HCT116 (cell line): Measurements from ENCODE around the gene IL1RAPL1. TPM values are rescaled to one million over a fixed set of nuclear protein-coding genes. Genes with fewer than 3 reads are reported as not detected.

Experiments used
- ATAC-seq: fragments of 200-7000 bp; cut with Tn5 transposase; 2 replicates; pipeline ENCODE4 v1.9.1; 2020; ENCODE audit warnings: mild to moderate bottlenecking, moderate library complexity
- BruUV-seq: library from RNA; stranded (reverse); fragments of 400-500 nt; replicated peaks from 2 replicates; lab custom pipeline; 2021; lab: Mats Ljungman, UMichigan
- CTCF ChIA-PET: fragments of 300-600 bp; sonication (Branson Sonifier 250); formaldehyde crosslinking; loops from one replicate; lab custom pipeline; 2021; ENCODE audit warnings: antibody characterized with exemption; lab: Charles Lee
- POLR2A ChIA-PET: fragments of 300-600, 350-600 bp; sonication (Branson Sonifier 250); formaldehyde crosslinking; loops from one replicate; lab custom pipeline; 2021; ENCODE audit warnings: antibody characterized with exemption; lab: Charles Lee
- RAD21 ChIA-PET, 2 experiments: fragments of 300-600 bp; sonication (Branson Sonifier 250); formaldehyde crosslinking; loops; one replicate each; lab custom pipeline; 2023; ENCODE audit warnings: low total read pairs in 2 of 2; ENCODE audit not compliant: uncharacterized antibody in 2 of 2, unreplicated experiment in 2 of 2, low non-redundant PET in 1 of 2; lab: Charles Lee
- DNase-seq: peaks from one replicate; pipeline ENCODE4 v3.0.0-alpha.2; 2010; ENCODE audit warnings: low read depth, low spot score
- H2AFZ ChIP-seq: fragments of 200-600 bp; shearing (Covaris generic), sonication (generic); 2 replicates; pipeline ENCODE4 v1.6.1; 2017; ENCODE audit warnings: low read depth, mixed run types, mixed read lengths, antibody characterized with exemption, low read length; ENCODE audit not compliant: poor library complexity, severe bottlenecking
- H3K27ac ChIP-seq: 2 replicates; pipeline ENCODE4 v1.5.1; 2012; ENCODE audit warnings: low read depth, low read length
- H3K27me3 ChIP-seq: fragments of 200-600 bp; sonication (generic); 2 replicates; pipeline ENCODE4 v1.6.1; 2016; ENCODE audit warnings: mixed run types, low read length, mixed read lengths; ENCODE audit not compliant: insufficient read depth
- H3K36me3 ChIP-seq, 2 experiments: fragments of 200-500 bp in 1 of 2; fragments of 200-600 bp in 1 of 2; sonication (Bioruptor generic) in 1 of 2; sonication (generic) in 1 of 2; 2 replicates each; pipeline versions ENCODE4 v1.5.1 to v1.6.1; 2014 to 2016; ENCODE audit warnings: low read length in 2 of 2, inconsistent platforms in 1 of 2, mixed read lengths in 1 of 2, mixed run types in 1 of 2; ENCODE audit not compliant: insufficient read depth in 2 of 2, control insufficient read depth in 1 of 2
- H3K4me1 ChIP-seq, 2 experiments: fragments of 200-600 bp in 1 of 2; sonication (generic) in 1 of 2; 2 replicates each; pipeline versions ENCODE4 v1.5.1 to v1.6.1; 2012 to 2017; ENCODE audit warnings: low read length in 2 of 2, inconsistent platforms in 1 of 2, mild to moderate bottlenecking in 1 of 2, mixed read lengths in 1 of 2, mixed run types in 1 of 2, moderate library complexity in 1 of 2; ENCODE audit not compliant: insufficient read depth in 2 of 2, control insufficient read depth in 1 of 2
- H3K4me2 ChIP-seq: fragments of 200-600 bp; sonication (generic); 2 replicates; pipeline ENCODE4 v1.6.1; 2017; ENCODE audit warnings: mixed run types, low read length, mixed read lengths
- H3K4me3 ChIP-seq, 2 experiments: fragments of 200-600 bp in 1 of 2; sonication (generic) in 1 of 2; replicated peaks in 1 of 2; 2 replicates each; pipeline ENCODE4 v1.5.1; 2011 to 2016; ENCODE audit warnings: low read length in 2 of 2, control low read depth in 1 of 2, low read depth in 1 of 2, mild to moderate bottlenecking in 1 of 2, mixed read lengths in 1 of 2, mixed run types in 1 of 2
- H3K79me2 ChIP-seq: fragments of 200-600 bp; sonication (generic); 2 replicates; pipeline ENCODE4 v1.6.1; 2017; ENCODE audit warnings: mild to moderate bottlenecking, mixed run types, low read length, moderate library complexity, mixed read lengths; ENCODE audit not compliant: insufficient read depth
- H3K9ac ChIP-seq: fragments of 200-600 bp; sonication (generic); 2 replicates; pipeline ENCODE4 v1.6.1; 2016; ENCODE audit warnings: low read length, mixed read lengths
- H3K9me2 ChIP-seq: fragments of 200-600 bp; sonication (generic), shearing (Covaris generic); 2 replicates; pipeline ENCODE4 v1.6.1; 2017; ENCODE audit warnings: mixed run types, mild to moderate bottlenecking, moderate library complexity; ENCODE audit not compliant: insufficient read depth
- H3K9me3 ChIP-seq, 2 experiments: fragments of 200-500 bp in 1 of 2; fragments of 200-600 bp in 1 of 2; sonication (Bioruptor generic) in 1 of 2; sonication (generic) in 1 of 2; 2 replicates each; pipeline ENCODE4 v1.6.1; 2014 to 2017; ENCODE audit warnings: low read length in 2 of 2, mixed read lengths in 2 of 2, inconsistent platforms in 1 of 2, low read depth in 1 of 2, mild to moderate bottlenecking in 1 of 2, mixed run types in 1 of 2, moderate library complexity in 1 of 2; ENCODE audit not compliant: control insufficient read depth in 1 of 2, insufficient read depth in 1 of 2
- H4K20me1 ChIP-seq: fragments of 200-600 bp; sonication (generic), shearing (Covaris generic); 2 replicates; pipeline ENCODE4 v1.6.1; 2017; ENCODE audit warnings: mixed run types, mild to moderate bottlenecking, moderate library complexity; ENCODE audit not compliant: insufficient read depth
- CBX3 ChIP-seq: IDR thresholded peaks from 2 replicates; pipeline ENCODE4 v1.6.1; 2012; ENCODE audit warnings: low read depth
- CEBPB ChIP-seq: IDR thresholded peaks from 2 replicates; pipeline ENCODE4 v1.6.1; 2012; ENCODE audit warnings: low read depth
- EGR1 ChIP-seq: IDR thresholded peaks from 2 replicates; pipeline ENCODE4 v1.6.1; 2012; ENCODE audit warnings: low read depth
- POLR2AphosphoS5 ChIP-seq: IDR thresholded peaks from 2 replicates; pipeline ENCODE4 v1.6.1; 2011; ENCODE audit warnings: mild to moderate bottlenecking, low read depth, low read length, moderate library complexity
- SIN3A ChIP-seq: IDR thresholded peaks from 2 replicates; pipeline ENCODE4 v1.6.1; 2012; ENCODE audit warnings: low read depth
- SP1 ChIP-seq: IDR thresholded peaks from 2 replicates; pipeline ENCODE4 v1.6.1; 2012; ENCODE audit warnings: low read depth
- TCF7L2 ChIP-seq: IDR thresholded peaks from 2 replicates; pipeline ENCODE4 v1.7.0; 2011; ENCODE audit warnings: borderline replicate concordance, inconsistent platforms; ENCODE audit not compliant: insufficient read depth, insufficient read length; ENCODE audit errors: extremely low read depth
- ZNF274 ChIP-seq: fragments of 200-500 bp; sonication (Bioruptor generic); IDR thresholded peaks from 2 replicates; pipeline ENCODE4 v1.6.1; 2014; ENCODE audit warnings: mild to moderate bottlenecking, low read depth, low read length, inconsistent platforms
- intact Hi-C: fragments of 100-400 bp; cut with micrococcal nuclease; formaldehyde crosslinking; loops from 2 replicates; pipeline ENCODE4 v1.10.0; 2022
- total RNA-seq: library from RNA; stranded (reverse); gene quantifications from one replicate; pipeline ENCODE4 v1.2.1, GENCODE V29; 2021; ENCODE audit not compliant: unreplicated experiment
- TF ChIP-seq, protein P1 (sequence below): IDR thresholded peaks from 2 replicates; pipeline ENCODE4 v1.6.1; 2011; ENCODE audit warnings: mild to moderate bottlenecking, low read length, moderate library complexity; ENCODE audit not compliant: insufficient replicate concordance; ENCODE audit errors: extremely low read depth
- TF ChIP-seq, protein P2 (sequence below), 3 experiments: fragments of 200-600 bp in 1 of 3; sonication (generic) in 1 of 3; IDR thresholded peaks in 2 of 3; conservative IDR thresholded peaks in 1 of 3; 2 replicates each; pipeline ENCODE4 v1.5.1; 2012 to 2017; ENCODE audit warnings: low read depth in 2 of 3, low read length in 2 of 3, antibody characterized with exemption in 1 of 3, borderline replicate concordance in 1 of 3, control low read depth in 1 of 3, mild to moderate bottlenecking in 1 of 3, mixed read lengths in 1 of 3, mixed run types in 1 of 3, moderate library complexity in 1 of 3; ENCODE audit not compliant: insufficient read depth in 1 of 3

The IL1RAPL1 gene
- total RNA-seq, 1 experiment from 2014 or later, result 2.8 TPM

- H3K79me2 ChIP-seq, result no peaks in the 10 kb centered on the region
- DNase-seq (no peak), ATAC-seq (no peak)
- H3K9me2 ChIP-seq, result no peaks in the 10 kb centered on the region
- CTCF ChIA-PET, result no interaction called here
- H2AFZ ChIP-seq, result no peak overlapping the region
- H3K4me3 ChIP-seq, result no peak overlapping the region
- no TSS peak for BruUV-seq
- TF ChIP-seq EGR1, result no peak
- TF ChIP-seq CBX3, result no peak
- TF ChIP-seq ZNF274, result no peak
- no peak for TF ChIP-seq TCF7L2
- TF ChIP-seq, protein P1, sequence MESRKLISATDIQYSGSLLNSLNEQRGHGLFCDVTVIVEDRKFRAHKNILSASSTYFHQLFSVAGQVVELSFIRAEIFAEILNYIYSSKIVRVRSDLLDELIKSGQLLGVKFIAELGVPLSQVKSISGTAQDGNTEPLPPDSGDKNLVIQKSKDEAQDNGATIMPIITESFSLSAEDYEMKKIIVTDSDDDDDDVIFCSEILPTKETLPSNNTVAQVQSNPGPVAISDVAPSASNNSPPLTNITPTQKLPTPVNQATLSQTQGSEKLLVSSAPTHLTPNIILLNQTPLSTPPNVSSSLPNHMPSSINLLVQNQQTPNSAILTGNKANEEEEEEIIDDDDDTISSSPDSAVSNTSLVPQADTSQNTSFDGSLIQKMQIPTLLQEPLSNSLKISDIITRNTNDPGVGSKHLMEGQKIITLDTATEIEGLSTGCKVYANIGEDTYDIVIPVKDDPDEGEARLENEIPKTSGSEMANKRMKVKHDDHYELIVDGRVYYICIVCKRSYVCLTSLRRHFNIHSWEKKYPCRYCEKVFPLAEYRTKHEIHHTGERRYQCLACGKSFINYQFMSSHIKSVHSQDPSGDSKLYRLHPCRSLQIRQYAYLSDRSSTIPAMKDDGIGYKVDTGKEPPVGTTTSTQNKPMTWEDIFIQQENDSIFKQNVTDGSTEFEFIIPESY, result no peak
- TF ChIP-seq, protein P2, sequence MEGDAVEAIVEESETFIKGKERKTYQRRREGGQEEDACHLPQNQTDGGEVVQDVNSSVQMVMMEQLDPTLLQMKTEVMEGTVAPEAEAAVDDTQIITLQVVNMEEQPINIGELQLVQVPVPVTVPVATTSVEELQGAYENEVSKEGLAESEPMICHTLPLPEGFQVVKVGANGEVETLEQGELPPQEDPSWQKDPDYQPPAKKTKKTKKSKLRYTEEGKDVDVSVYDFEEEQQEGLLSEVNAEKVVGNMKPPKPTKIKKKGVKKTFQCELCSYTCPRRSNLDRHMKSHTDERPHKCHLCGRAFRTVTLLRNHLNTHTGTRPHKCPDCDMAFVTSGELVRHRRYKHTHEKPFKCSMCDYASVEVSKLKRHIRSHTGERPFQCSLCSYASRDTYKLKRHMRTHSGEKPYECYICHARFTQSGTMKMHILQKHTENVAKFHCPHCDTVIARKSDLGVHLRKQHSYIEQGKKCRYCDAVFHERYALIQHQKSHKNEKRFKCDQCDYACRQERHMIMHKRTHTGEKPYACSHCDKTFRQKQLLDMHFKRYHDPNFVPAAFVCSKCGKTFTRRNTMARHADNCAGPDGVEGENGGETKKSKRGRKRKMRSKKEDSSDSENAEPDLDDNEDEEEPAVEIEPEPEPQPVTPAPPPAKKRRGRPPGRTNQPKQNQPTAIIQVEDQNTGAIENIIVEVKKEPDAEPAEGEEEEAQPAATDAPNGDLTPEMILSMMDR (IDR thresholded peaks at IDR 0.05 in 2 of 3, conservative IDR thresholded peaks at IDR 0.05 in 1 of 3; ENCODE audit: borderline replicate concordance in 1 of 3, insufficient read depth in 1 of 3, low read depth in 2 of 3, low read length in 2 of 3), result no peak
- TF ChIP-seq SIN3A, result no peak
- TF ChIP-seq POLR2AphosphoS5, result no peak
- TF ChIP-seq SP1, result no peak
- TF ChIP-seq CEBPB, result no peak
- no peak overlapping the region for H3K27ac ChIP-seq
- no peaks in the 10 kb centered on the region for H3K36me3 ChIP-seq
- no peaks in the 10 kb centered on the region for H3K9me3 ChIP-seq
- RAD21 ChIA-PET, result no interaction called here
- POLR2A ChIA-PET, result no interaction called here
- no peaks in the 10 kb centered on the region for H3K4me1 ChIP-seq
- no peaks in the 10 kb centered on the region for H4K20me1 ChIP-seq
- no peak overlapping the region for H3K4me2 ChIP-seq
- intact Hi-C loops, result no loop called here
- H3K27me3 ChIP-seq, result no peaks in the 10 kb centered on the region
- H3K9ac ChIP-seq, result no peak overlapping the region
These were observed 1283.4 kb downstream of the IL1RAPL1 start for GRCh38 chrX:29870608-29871007.
